GM12878 (cell line): ENCODE data around the gene EFNA3. TPM values are rescaled to one million over a fixed set of nuclear protein-coding genes. Genes with fewer than 3 reads are reported as not detected.

Experiments used
- ATAC-seq: fragments of 200-7000 bp; cut with Tn5 transposase; 3 replicates; pipeline ENCODE4 v1.9.1; 2020; ENCODE audit warnings: mild to moderate bottlenecking, moderate library complexity
- BruUV-seq: library from RNA; stranded (reverse); fragments of 400-500 nt; replicated peaks from 2 replicates; lab custom pipeline; 2021; lab: Mats Ljungman, UMichigan
- CTCF ChIA-PET: fragments of 300-600 bp; sonication (Branson Sonifier 250); formaldehyde crosslinking; extraction: SDS; loops from one replicate; lab custom pipeline; 2021; ENCODE audit warnings: inconsistent platforms; lab: Yijun Ruan, JAX
- POLR2A ChIA-PET: fragments of 350-600 bp; formaldehyde crosslinking; extraction: SDS; loops from one replicate; lab custom pipeline; 2021; ENCODE audit warnings: inconsistent platforms; lab: Charles Lee
- RAD21 ChIA-PET: fragments of 300-600 bp; sonication (Branson Sonifier 250); formaldehyde crosslinking; loops from one replicate; lab custom pipeline; 2023; ENCODE audit warnings: antibody characterized with exemption; ENCODE audit not compliant: unreplicated experiment; lab: Charles Lee
- SMC1A ChIA-PET: fragments of 300-600 bp; sonication (Branson Sonifier 250); formaldehyde crosslinking; loops from one replicate; lab custom pipeline; 2023; ENCODE audit not compliant: unreplicated experiment, uncharacterized antibody; lab: Charles Lee
- DNase-seq: peaks from one replicate; pipeline ENCODE4 v3.0.0-alpha.2; 2011; ENCODE audit warnings: low read depth, low spot score
- FAIRE-seq: peaks from 3 replicates; lab custom pipeline; 2011; peaks lifted over from hg19 to GRCh38; lab: Jason Lieb, UNC
- H2AFZ ChIP-seq: 2 replicates; pipeline ENCODE4 v1.6.0; 2011; ENCODE audit warnings: low read depth, low read length, control low read depth; ENCODE audit not compliant: control insufficient read depth
- H3K27ac ChIP-seq: 2 replicates; pipeline ENCODE4 v1.5.1; 2011; ENCODE audit warnings: control low read depth; ENCODE audit not compliant: control insufficient read depth, insufficient read depth
- H3K27me3 ChIP-seq, 2 experiments: replicated peaks in 1 of 2; 2 replicates each; pipeline versions ENCODE4 v1.6.0 to v1.6.1; 2011; ENCODE audit warnings: low read length in 1 of 2; ENCODE audit not compliant: control insufficient read depth in 2 of 2, insufficient read depth in 2 of 2
- H3K36me3 ChIP-seq, 2 experiments: 2 replicates each; pipeline ENCODE4 v1.5.1; 2011; ENCODE audit warnings: low read length in 1 of 2; ENCODE audit not compliant: control insufficient read depth in 2 of 2, insufficient read depth in 2 of 2
- H3K4me1 ChIP-seq: 2 replicates; pipeline ENCODE4 v1.6.1; 2011; ENCODE audit warnings: mild to moderate bottlenecking, low read length, moderate library complexity, mixed read lengths; ENCODE audit not compliant: control insufficient read depth, insufficient read depth
- H3K4me2 ChIP-seq: 2 replicates; pipeline ENCODE4 v1.6.0; 2011; ENCODE audit warnings: control low read depth; ENCODE audit not compliant: control insufficient read depth, insufficient read depth
- H3K4me3 ChIP-seq: fragments of 200-600 bp; sonication (generic); 2 replicates; pipeline ENCODE4 v1.5.1; 2016
- H3K79me2 ChIP-seq: 2 replicates; pipeline ENCODE4 v1.6.0; 2011; ENCODE audit warnings: low read length; ENCODE audit not compliant: control insufficient read depth, insufficient read depth
- H3K9ac ChIP-seq: 2 replicates; pipeline ENCODE4 v1.8.0; 2011; ENCODE audit warnings: low read length, control low read depth, mixed read lengths; ENCODE audit not compliant: control insufficient read depth, insufficient read depth
- H3K9me3 ChIP-seq: replicated peaks from 3 replicates; pipeline ENCODE4 v1.5.1; 2011; ENCODE audit warnings: mild to moderate bottlenecking, low read length; ENCODE audit not compliant: control insufficient read depth, insufficient read depth
- H4K20me1 ChIP-seq: 2 replicates; pipeline ENCODE4 v1.6.0; 2011; ENCODE audit not compliant: control insufficient read depth, insufficient read depth
- BHLHE40 ChIP-seq, 2 experiments: fragments of 450-650 bp in 1 of 2; IDR thresholded peaks; 2 replicates each; pipeline ENCODE4 v1.6.1; 2011 to 2017; ENCODE audit warnings: low read depth in 2 of 2, borderline replicate concordance in 1 of 2, improper control_type of control experiment in 1 of 2, low read length in 1 of 2, mild to moderate bottlenecking in 1 of 2
- CREM ChIP-seq: IDR thresholded peaks from 2 replicates; pipeline ENCODE4 v1.6.1; 2014; ENCODE audit warnings: antibody characterized with exemption, low read depth
- CTCF ChIP-seq, 3 experiments: IDR thresholded peaks in 2 of 3; conservative IDR thresholded peaks in 1 of 3; 2 replicates each; pipeline ENCODE4 v1.5.1; 2011; ENCODE audit warnings: low read depth in 3 of 3, low read length in 3 of 3, mild to moderate bottlenecking in 3 of 3, control low read depth in 2 of 3, moderate library complexity in 2 of 3, inconsistent platforms in 1 of 3, mixed read lengths in 1 of 3; ENCODE audit not compliant: control insufficient read depth in 2 of 3, insufficient read depth in 1 of 3; ENCODE audit errors: extremely low read depth in 1 of 3
- PAX5 ChIP-seq: IDR thresholded peaks from 2 replicates; pipeline ENCODE4 v1.6.1; 2011; ENCODE audit warnings: low read depth, low read length, borderline replicate concordance
- POLR2A ChIP-seq: IDR thresholded peaks from 2 replicates; pipeline ENCODE4 v1.6.1; 2011; ENCODE audit warnings: low read depth, mild to moderate bottlenecking, low read length
- POLR2AphosphoS5 ChIP-seq: IDR thresholded peaks from 2 replicates; pipeline ENCODE4 v1.6.1; 2011; ENCODE audit warnings: mild to moderate bottlenecking, low read length, inconsistent platforms
- RFX5 ChIP-seq: IDR thresholded peaks from 2 replicates; pipeline ENCODE4 v1.6.1; 2011; ENCODE audit warnings: low read depth, low read length, improper control_type of control experiment
- RUNX3 ChIP-seq: IDR thresholded peaks from 2 replicates; pipeline ENCODE4 v1.6.1; 2012; ENCODE audit warnings: low read length, inconsistent platforms
- SIN3A ChIP-seq: IDR thresholded peaks from 2 replicates; pipeline ENCODE4 v1.6.1; 2012; ENCODE audit warnings: low read depth, low read length, improper control_type of control experiment
- SMC3 ChIP-seq: IDR thresholded peaks from 2 replicates; pipeline ENCODE4 v1.6.1; 2011; ENCODE audit warnings: low read length, improper control_type of control experiment, borderline replicate concordance
- SP1 ChIP-seq: IDR thresholded peaks from one replicate; pipeline ENCODE4 v1.6.1; 2011; ENCODE audit warnings: low read depth, low read length
- ZNF687 ChIP-seq: fragments of 450-650 bp; IDR thresholded peaks from 2 replicates; pipeline ENCODE4 v1.6.1; 2017; ENCODE audit warnings: mild to moderate bottlenecking, moderate library complexity
- WGBS: methylation state at CpG from one replicate; pipeline ENCODE4 v1.1.6; 2016; ENCODE audit warnings: low lambda C conversion rate; ENCODE audit not compliant: insufficient replicate concordance, insufficient coverage; ENCODE audit errors: missing lambda C conversion rate; 5-methylcytosine and 5-hydroxymethylcytosine counted together
- in situ Hi-C: fragments of 300-500 bp; cut with MboI; formaldehyde crosslinking; loops from 9 replicates; pipeline ENCODE4 v1.14.3; 2018; ENCODE audit warnings: mixed read lengths
- intact Hi-C: fragments of 100-400 bp; cut with micrococcal nuclease; formaldehyde crosslinking; loops from one replicate; pipeline ENCODE4 v1.14.2; 2022; ENCODE audit not compliant: unreplicated experiment
- polyA plus RNA-seq, 11 experiments: library from polyadenylated mRNA; depleted of rRNA in 4 of 11; unstranded in 6 of 11; stranded (reverse) in 5 of 11; fragments of >200 nt; fragmentation: Nextera tagmentation in 4 of 11; fragmentation: Illumina TruSeq in 1 of 11; extraction: Ambion mirVana in 4 of 11; extraction: Trizol in 1 of 11; gene quantifications; 1 replicate in 1 of 11; 2 replicates in 10 of 11; pipeline versions ENCODE4 v1.2.1 to v1.2.3, GENCODE V29; 2011 to 2016; ENCODE audit warnings: inconsistent platforms in 2 of 11, missing spikeins in 2 of 11, low read depth in 1 of 11
- total RNA-seq, 4 experiments: library from RNA; depleted of rRNA in 3 of 4; stranded (reverse); fragments of >200 nt in 3 of 4; fragmentation: Illumina TruSeq in 1 of 4; extraction: Trizol in 1 of 4; gene quantifications; 2 replicates each; pipeline versions ENCODE4 v1.2.1 to v1.2.3, GENCODE V29; 2013 to 2021

EFNA3 gene
- total and polyA plus RNA-seq, 10 of the 15 experiments (the other 5 are each of a cell fraction or from before 2014, with no cell fraction given) = 0.08 to 5.4 (median 1.1) TPM

GRCh38 chr1:155062702-155063411 lies 15.8 kb upstream of the EFNA3 start (continued):
- peak; percentile 94 to 98 (median 96) for TF ChIP-seq CTCF (IDR thresholded peaks at IDR 0.05 in 2 of 3, conservative IDR thresholded peaks at IDR 0.05 in 1 of 3; ENCODE audit: control insufficient read depth in 2 of 3, extremely low read depth in 1 of 3, insufficient read depth in 1 of 3, low read depth in 3 of 3, low read length in 3 of 3)
- TF ChIP-seq SMC3 = peak; percentile 93
- TF ChIP-seq RFX5 = no peak

GRCh38 chr1:155063550-155064110 lies 15.0 kb upstream of the EFNA3 start, which contains the start of gene EFNA4:
Gene EFNA4, plus strand, starts transcription at chr1:155063740. Its CDS starts 84 bp downstream, at chr1:155063824.
- H3K27ac ChIP-seq = peak within 1 kb of the TSS; percentile 51
- POLR2A ChIA-PET = interaction anchor here (0.6 to 1.5 kb wide), 5 partner anchors 16 to 125 kb away, joined by 3 to 8 read pairs (median 5); no protein-coding TSS in a partner anchor
- RAD21 ChIA-PET = interaction anchor here (1.0 to 4.7 kb wide), 9 partner anchors 11 to 504 kb away, joined by 3 to 63 read pairs (median 4); partner anchors contain the start of gene EFNA3
- no peak for DNase-seq
- peak within 1 kb of the TSS; percentile 80 for H2AFZ ChIP-seq
- under 1% methylated on average over 42 of the region's 57 CpGs for WGBS
- BruUV-seq = no TSS peak
- CTCF ChIA-PET = interaction anchor here (0.9 to 15.5 kb wide), 10 partner anchors 9 to 504 kb away, joined by 3 to 195 read pairs (median 6); partner anchors contain the start of genes EFNA3 and FLAD1
- intact Hi-C loops = loop anchor here (1.0 to 5.0 kb wide), 4 partner anchors 21 to 396 kb away; partner anchors contain the start of genes CKS1B and SHC1
- peaks cover 16% of the 10 kb centered on the region for H3K4me1 ChIP-seq
- peak; percentile 90 for ATAC-seq
- no peaks in the 10 kb centered on the region; a peak in 2 of 4 replicates for H3K36me3 ChIP-seq
- H3K9ac ChIP-seq = peak within 1 kb of the TSS; percentile 84
- FAIRE-seq = peak; percentile 98
- in situ Hi-C loops = loop anchor here (5.0 kb wide), 1 partner anchor 501 kb away; no protein-coding TSS in a partner anchor
- H4K20me1 ChIP-seq = no peaks in the 10 kb centered on the region
- peak within 1 kb of the TSS; percentile 96 for H3K4me2 ChIP-seq
- H3K9me3 ChIP-seq = no peaks in the 10 kb centered on the region
- SMC1A ChIA-PET = interaction anchor here (1.2 to 1.7 kb wide), 4 partner anchors 9 to 394 kb away, joined by 4 to 8 read pairs (median 4); no protein-coding TSS in a partner anchor
- peak within 1 kb of the TSS; percentile 95 for H3K4me3 ChIP-seq
- H3K79me2 ChIP-seq = no peaks in the 10 kb centered on the region
- H3K27me3 ChIP-seq = no peaks in the 10 kb centered on the region
- 0 out of 2 replicates have a peak, but pooled peaks have one; percentile 28 for TF ChIP-seq SIN3A
- no peak for TF ChIP-seq ZNF687
- 0 out of 2 replicates have a peak, but pooled peaks have one; percentile 24 for TF ChIP-seq RFX5
- TF ChIP-seq RUNX3 = peak; percentile 29
- 0 out of 4 replicates have a peak, but pooled peaks of 1 of the 2 experiments have one; percentile 5 for TF ChIP-seq BHLHE40 (IDR thresholded peaks at IDR 0.05; ENCODE audit: borderline replicate concordance in 1 of 2, low read depth in 2 of 2, low read length in 1 of 2)
- 0 out of 2 replicates have a peak, but pooled peaks have one; percentile 23 for TF ChIP-seq PAX5
- TF ChIP-seq SP1 = peak; percentile 76
- peak; percentile 63; the same call in 1 of the 2 replicates for TF ChIP-seq POLR2AphosphoS5
- peak; percentile 85 for TF ChIP-seq POLR2A
- TF ChIP-seq CREM = peak; percentile 30; the same call in 1 of the 2 replicates
